Glutamatergic neuron (in vitro differentiated cells): ENCODE data around the gene HTR1D. TPM values are rescaled to one million over a fixed set of nuclear protein-coding genes. Genes with fewer than 3 reads are reported as not detected.

Experiments used
- DNase-seq: peaks from one replicate; pipeline ENCODE4 v3.0.0; 2022
- H3K27ac Mint-ChIP-seq: one replicate; pipeline ENCODE4 v1.8.0; 2020; ENCODE audit warnings: mild to moderate bottlenecking, mixed read lengths, inconsistent platforms; ENCODE audit not compliant: unreplicated experiment
- H3K27me3 Mint-ChIP-seq: one replicate; pipeline ENCODE4 v1.8.0; 2020; ENCODE audit warnings: mild to moderate bottlenecking, moderate library complexity, mixed read lengths, inconsistent platforms; ENCODE audit not compliant: unreplicated experiment
- H3K36me3 Mint-ChIP-seq: one replicate; pipeline ENCODE4 v1.8.0; 2020; ENCODE audit warnings: mild to moderate bottlenecking, mixed read lengths, inconsistent platforms; ENCODE audit not compliant: unreplicated experiment
- H3K4me1 Mint-ChIP-seq: one replicate; pipeline ENCODE4 v1.8.0; 2020; ENCODE audit warnings: mild to moderate bottlenecking, low read depth, mixed read lengths, inconsistent platforms; ENCODE audit not compliant: unreplicated experiment
- H3K4me3 Mint-ChIP-seq: one replicate; pipeline ENCODE4 v1.8.0; 2020; ENCODE audit warnings: mild to moderate bottlenecking, mixed read lengths, inconsistent platforms; ENCODE audit not compliant: unreplicated experiment
- H3K9me3 Mint-ChIP-seq: one replicate; pipeline ENCODE4 v1.8.0; 2020; ENCODE audit warnings: mild to moderate bottlenecking, moderate library complexity, mixed read lengths, inconsistent platforms; ENCODE audit not compliant: unreplicated experiment
- CTCF ChIP-seq: fragments of 200-600 bp; sonication (generic); IDR thresholded peaks from one replicate; pipeline ENCODE4 v1.5.0; 2021; ENCODE audit not compliant: partially characterized antibody, unreplicated experiment
- total RNA-seq: library from RNA; stranded (reverse); fragmentation: NEBNext Ultra II Directional; extraction: Animal tissue kit (Norgen Biotek cat#: 25700); gene quantifications from one replicate; pipeline ENCODE4 v1.2.1, GENCODE V29; 2021; ENCODE audit not compliant: unreplicated experiment

HTR1D gene
- total RNA-seq, 1 donor from 2014 or later, result 0.20 TPM

DNA sequence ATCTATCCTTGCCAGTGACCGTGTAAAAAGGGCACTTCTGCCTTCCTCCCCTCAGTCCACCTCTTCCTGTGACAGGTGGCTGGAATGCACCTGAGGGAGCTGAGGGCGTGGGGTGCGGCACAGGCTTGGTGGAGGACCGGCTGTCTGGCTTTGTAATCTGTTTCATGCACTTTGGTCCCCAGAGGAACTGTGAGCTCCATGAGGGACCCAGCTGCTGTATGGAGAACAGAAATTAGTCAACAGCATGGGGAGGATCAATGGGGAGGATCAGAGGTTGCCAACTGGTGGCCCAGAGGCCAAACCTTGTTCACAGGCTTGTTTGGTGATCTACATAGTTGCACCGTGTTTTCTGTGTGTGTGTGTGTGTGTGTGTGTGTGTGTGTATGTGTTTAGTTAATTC, 29.7 kb downstream of the HTR1D start:
- Mint-ChIP-seq H3K27me3 (peaks cover 10% of the 10 kb centered on the region), H3K4me3 (no peak overlapping the region), H3K27ac (peak overlapping the region; percentile 15), H3K36me3 (no peaks in the 10 kb centered on the region), H3K9me3 (peaks cover 2% of the 10 kb centered on the region), H3K4me1 (peaks cover 14% of the 10 kb centered on the region)
- no peak for TF ChIP-seq CTCF
- DNase-seq, result peak; percentile 30

- Mint-ChIP-seq H3K4me1 (peaks cover 14% of the 10 kb centered on the region), H3K27ac (no peak overlapping the region), H3K36me3 (no peaks in the 10 kb centered on the region)
These were observed 31.9 kb downstream of the HTR1D start for GRCh38 chr1:23185381-23185780.

GRCh38 chr1:23184212-23184934, 32.9 kb downstream of the HTR1D start:
- peak; percentile 42 for DNase-seq
- Mint-ChIP-seq H3K9me3 (peaks cover 2% of the 10 kb centered on the region), H3K27ac (no peak overlapping the region), H3K36me3 (no peaks in the 10 kb centered on the region), H3K27me3 (peaks cover 10% of the 10 kb centered on the region), H3K4me3 (no peak overlapping the region), H3K4me1 (peaks cover 14% of the 10 kb centered on the region)
- peak; percentile 94 for TF ChIP-seq CTCF

More at GRCh38 chr1:23185381-23185780, 31.9 kb downstream of the HTR1D start:
- H3K9me3 Mint-ChIP-seq, result peaks cover 2% of the 10 kb centered on the region
- no peak for TF ChIP-seq CTCF
- no peak overlapping the region for H3K4me3 Mint-ChIP-seq
- H3K27me3 Mint-ChIP-seq, result peaks cover 10% of the 10 kb centered on the region
- DNase-seq, result no peak

- H3K27ac Mint-ChIP-seq, result no peak overlapping the region
- H3K27me3 Mint-ChIP-seq, result peaks cover 7% of the 10 kb centered on the region
- no peak overlapping the region for H3K4me3 Mint-ChIP-seq
- H3K4me1 Mint-ChIP-seq, result peaks cover 9% of the 10 kb centered on the region
- DNase-seq, result no peak
- H3K36me3 Mint-ChIP-seq, result no peaks in the 10 kb centered on the region
- H3K9me3 Mint-ChIP-seq, result peaks cover 3% of the 10 kb centered on the region
- TF ChIP-seq CTCF, result no peak
These were observed 37.4 kb downstream of the HTR1D start for GRCh38 chr1:23179862-23180261.

GRCh38 chr1:23178950-23179349, 38.4 kb downstream of the HTR1D start:
- Mint-ChIP-seq H3K4me1 (peaks cover 9% of the 10 kb centered on the region), H3K9me3 (peaks cover 6% of the 10 kb centered on the region), H3K27me3 (peaks cover 7% of the 10 kb centered on the region), H3K27ac (no peak overlapping the region), H3K36me3 (no peaks in the 10 kb centered on the region), H3K4me3 (peak overlapping the region; percentile 10)
- TF ChIP-seq CTCF, result peak; percentile 49
- DNase-seq, result no peak
